GM12878 (cell line): ENCODE measurements around the gene TOMM20. TPM values are rescaled to one million over a fixed set of nuclear protein-coding genes. Genes with fewer than 3 reads are reported as not detected.
A peak's percentile ranks its signal among the peaks of the same experiment; 100 is the strongest.

Experiments
- BCLAF1 ChIP-seq: fragments of 450-650 bp; IDR thresholded peaks from 2 replicates; pipeline ENCODE4 v1.6.1; 2017; ENCODE audit warnings: antibody characterized with exemption, mild to moderate bottlenecking, moderate library complexity
- BHLHE40 ChIP-seq, 2 experiments: fragments of 450-650 bp in 1 of 2; IDR thresholded peaks; 2 replicates each; pipeline ENCODE4 v1.6.1; 2011 to 2017; ENCODE audit warnings: low read depth in 2 of 2, borderline replicate concordance in 1 of 2, improper control_type of control experiment in 1 of 2, low read length in 1 of 2, mild to moderate bottlenecking in 1 of 2
- BMI1 ChIP-seq: fragments of 450-650 bp; IDR thresholded peaks from 2 replicates; pipeline ENCODE4 v1.6.1; 2016; ENCODE audit warnings: mild to moderate bottlenecking, moderate library complexity, borderline replicate concordance
- CHD2 ChIP-seq: IDR thresholded peaks from 2 replicates; pipeline ENCODE4 v1.6.1; 2011; ENCODE audit warnings: low read depth, low read length, improper control_type of control experiment, borderline replicate concordance
- DPF2 ChIP-seq: fragments of 450-650 bp; IDR thresholded peaks from 2 replicates; pipeline ENCODE4 v1.6.1; 2017; ENCODE audit warnings: mild to moderate bottlenecking
- HCFC1 ChIP-seq: fragments of 150-350 bp; IDR thresholded peaks from 2 replicates; pipeline ENCODE4 v1.6.1; 2014; ENCODE audit warnings: low read length
- HDAC2 ChIP-seq: fragments of 200-600 bp; sonication (generic); IDR thresholded peaks from 2 replicates; pipeline ENCODE4 v1.6.1; 2017
- IRF4 ChIP-seq: IDR thresholded peaks from 2 replicates; pipeline ENCODE4 v1.6.1; 2011; ENCODE audit warnings: low read depth, low read length
- NR2F1 ChIP-seq: fragments of 450-650 bp; conservative IDR thresholded peaks from 2 replicates; pipeline ENCODE4 v1.6.1; 2017; ENCODE audit warnings: mild to moderate bottlenecking
- RAD51 ChIP-seq: fragments of 450-650 bp; IDR thresholded peaks from 2 replicates; pipeline ENCODE4 v1.6.1; 2016; ENCODE audit warnings: moderate library complexity, mild to moderate bottlenecking, inconsistent platforms
- SIN3A ChIP-seq: IDR thresholded peaks from 2 replicates; pipeline ENCODE4 v1.6.1; 2012; ENCODE audit warnings: low read depth, low read length, improper control_type of control experiment
- SMC3 ChIP-seq: IDR thresholded peaks from 2 replicates; pipeline ENCODE4 v1.6.1; 2011; ENCODE audit warnings: low read length, improper control_type of control experiment, borderline replicate concordance
- SRF ChIP-seq, 2 experiments: IDR thresholded peaks; 2 replicates each; pipeline ENCODE4 v1.6.1; 2011; ENCODE audit warnings: low read depth in 2 of 2, low read length in 2 of 2, mild to moderate bottlenecking in 1 of 2, moderate library complexity in 1 of 2
- YBX1 ChIP-seq: fragments of 450-650 bp; IDR thresholded peaks from 2 replicates; pipeline ENCODE4 v1.6.1; 2016; ENCODE audit warnings: antibody characterized with exemption
- ZNF207 ChIP-seq: fragments of 450-650 bp; IDR thresholded peaks from 2 replicates; pipeline ENCODE4 v1.6.1; 2014; ENCODE audit warnings: antibody characterized with exemption, mild to moderate bottlenecking, borderline replicate concordance
- polyA plus RNA-seq, 11 experiments: library from polyadenylated mRNA; depleted of rRNA in 4 of 11; unstranded in 6 of 11; stranded (reverse) in 5 of 11; fragments of >200 nt; fragmentation: Nextera tagmentation in 4 of 11; fragmentation: Illumina TruSeq in 1 of 11; extraction: Ambion mirVana in 4 of 11; extraction: Trizol in 1 of 11; gene quantifications; 1 replicate in 1 of 11; 2 replicates in 10 of 11; pipeline versions ENCODE4 v1.2.1 to v1.2.3, GENCODE V29; 2011 to 2016; ENCODE audit warnings: inconsistent platforms in 2 of 11, missing spikeins in 2 of 11, low read depth in 1 of 11
- total RNA-seq, 4 experiments: library from RNA; depleted of rRNA in 3 of 4; stranded (reverse); fragments of >200 nt in 3 of 4; fragmentation: Illumina TruSeq in 1 of 4; extraction: Trizol in 1 of 4; gene quantifications; 2 replicates each; pipeline versions ENCODE4 v1.2.1 to v1.2.3, GENCODE V29; 2013 to 2021
- TF ChIP-seq, protein P1 (sequence below): IDR thresholded peaks from 2 replicates; pipeline ENCODE4 v1.6.1; 2012; ENCODE audit warnings: improper control_type of control experiment, low read depth, low read length; ENCODE audit not compliant: insufficient replicate concordance
- TF ChIP-seq, protein P2 (sequence below): fragments of 450-650 bp; IDR thresholded peaks from 2 replicates; pipeline ENCODE4 v1.6.1; 2016; ENCODE audit warnings: mild to moderate bottlenecking
- TF ChIP-seq, protein P3 (sequence below): IDR thresholded peaks from 2 replicates; pipeline ENCODE4 v1.6.1; 2012; ENCODE audit warnings: low read depth, low read length, improper control_type of control experiment

Gene TOMM20
- total and polyA plus RNA-seq, 10 of the 15 experiments (the other 5 are each of a cell fraction or from before 2014, with no cell fraction given) = 39.8 to 138 (median 70.1) TPM

DNA sequence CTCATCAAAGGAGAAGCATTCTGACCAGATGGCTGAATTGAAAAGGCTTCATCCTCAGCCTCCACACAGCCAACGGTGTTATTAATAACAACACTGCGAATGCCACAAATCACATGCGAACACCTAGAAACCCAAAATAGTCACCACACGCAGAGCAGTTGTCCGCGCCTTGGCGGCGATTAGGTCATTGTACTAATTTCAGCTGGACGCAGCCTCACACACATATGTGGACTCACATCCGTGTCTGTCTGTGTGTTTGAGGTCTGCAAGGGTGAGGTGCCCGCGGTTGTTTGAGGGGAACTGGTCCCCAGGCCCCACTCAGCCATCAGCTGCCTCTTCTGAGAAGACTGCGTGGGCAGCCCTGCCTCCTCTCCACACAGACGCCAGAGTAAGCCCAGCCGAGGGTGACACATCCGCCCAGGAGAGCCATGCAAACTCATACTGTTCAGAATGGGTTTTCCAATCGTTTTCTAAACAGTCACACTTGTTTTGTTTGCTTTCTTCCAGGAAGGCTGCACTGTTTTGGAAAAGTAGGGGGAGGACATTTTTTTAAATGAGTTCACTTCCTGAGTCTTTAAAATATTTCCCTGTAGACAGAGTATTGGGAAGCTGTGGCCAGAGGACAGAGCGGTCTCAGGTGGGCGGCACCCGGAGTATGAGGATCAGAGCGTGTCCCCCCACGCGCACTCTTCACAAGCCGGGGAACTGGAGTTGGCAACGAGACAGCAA, 53.4 kb downstream of the TOMM20 start (continued):
- TF ChIP-seq, protein P1, sequence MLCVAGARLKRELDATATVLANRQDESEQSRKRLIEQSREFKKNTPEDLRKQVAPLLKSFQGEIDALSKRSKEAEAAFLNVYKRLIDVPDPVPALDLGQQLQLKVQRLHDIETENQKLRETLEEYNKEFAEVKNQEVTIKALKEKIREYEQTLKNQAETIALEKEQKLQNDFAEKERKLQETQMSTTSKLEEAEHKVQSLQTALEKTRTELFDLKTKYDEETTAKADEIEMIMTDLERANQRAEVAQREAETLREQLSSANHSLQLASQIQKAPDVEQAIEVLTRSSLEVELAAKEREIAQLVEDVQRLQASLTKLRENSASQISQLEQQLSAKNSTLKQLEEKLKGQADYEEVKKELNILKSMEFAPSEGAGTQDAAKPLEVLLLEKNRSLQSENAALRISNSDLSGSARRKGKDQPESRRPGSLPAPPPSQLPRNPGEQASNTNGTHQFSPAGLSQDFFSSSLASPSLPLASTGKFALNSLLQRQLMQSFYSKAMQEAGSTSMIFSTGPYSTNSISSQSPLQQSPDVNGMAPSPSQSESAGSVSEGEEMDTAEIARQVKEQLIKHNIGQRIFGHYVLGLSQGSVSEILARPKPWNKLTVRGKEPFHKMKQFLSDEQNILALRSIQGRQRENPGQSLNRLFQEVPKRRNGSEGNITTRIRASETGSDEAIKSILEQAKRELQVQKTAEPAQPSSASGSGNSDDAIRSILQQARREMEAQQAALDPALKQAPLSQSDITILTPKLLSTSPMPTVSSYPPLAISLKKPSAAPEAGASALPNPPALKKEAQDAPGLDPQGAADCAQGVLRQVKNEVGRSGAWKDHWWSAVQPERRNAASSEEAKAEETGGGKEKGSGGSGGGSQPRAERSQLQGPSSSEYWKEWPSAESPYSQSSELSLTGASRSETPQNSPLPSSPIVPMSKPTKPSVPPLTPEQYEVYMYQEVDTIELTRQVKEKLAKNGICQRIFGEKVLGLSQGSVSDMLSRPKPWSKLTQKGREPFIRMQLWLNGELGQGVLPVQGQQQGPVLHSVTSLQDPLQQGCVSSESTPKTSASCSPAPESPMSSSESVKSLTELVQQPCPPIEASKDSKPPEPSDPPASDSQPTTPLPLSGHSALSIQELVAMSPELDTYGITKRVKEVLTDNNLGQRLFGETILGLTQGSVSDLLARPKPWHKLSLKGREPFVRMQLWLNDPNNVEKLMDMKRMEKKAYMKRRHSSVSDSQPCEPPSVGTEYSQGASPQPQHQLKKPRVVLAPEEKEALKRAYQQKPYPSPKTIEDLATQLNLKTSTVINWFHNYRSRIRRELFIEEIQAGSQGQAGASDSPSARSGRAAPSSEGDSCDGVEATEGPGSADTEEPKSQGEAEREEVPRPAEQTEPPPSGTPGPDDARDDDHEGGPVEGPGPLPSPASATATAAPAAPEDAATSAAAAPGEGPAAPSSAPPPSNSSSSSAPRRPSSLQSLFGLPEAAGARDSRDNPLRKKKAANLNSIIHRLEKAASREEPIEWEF = peak; percentile 78
- TF ChIP-seq SRF (IDR thresholded peaks at IDR 0.05; ENCODE audit: low read depth in 2 of 2, low read length in 2 of 2) (no peak; a peak in 1 of 4 replicates), SIN3A (no peak), BMI1 (peak; percentile 91), NR2F1 (peak; percentile 96), IRF4 (peak; percentile 95), HDAC2 (no peak), YBX1 (no peak), ZNF207 (no peak), BCLAF1 (no peak), HCFC1 (peak; percentile 28; the same call in 1 of the 2 replicates), CHD2 (peak; percentile 93), RAD51 (peak; percentile 83), BHLHE40 (IDR thresholded peaks at IDR 0.05; ENCODE audit: borderline replicate concordance in 1 of 2, low read depth in 2 of 2, low read length in 1 of 2) (peak; percentile 99), DPF2 (peak; percentile 98), SMC3 (no peak)
- TF ChIP-seq, protein P2, sequence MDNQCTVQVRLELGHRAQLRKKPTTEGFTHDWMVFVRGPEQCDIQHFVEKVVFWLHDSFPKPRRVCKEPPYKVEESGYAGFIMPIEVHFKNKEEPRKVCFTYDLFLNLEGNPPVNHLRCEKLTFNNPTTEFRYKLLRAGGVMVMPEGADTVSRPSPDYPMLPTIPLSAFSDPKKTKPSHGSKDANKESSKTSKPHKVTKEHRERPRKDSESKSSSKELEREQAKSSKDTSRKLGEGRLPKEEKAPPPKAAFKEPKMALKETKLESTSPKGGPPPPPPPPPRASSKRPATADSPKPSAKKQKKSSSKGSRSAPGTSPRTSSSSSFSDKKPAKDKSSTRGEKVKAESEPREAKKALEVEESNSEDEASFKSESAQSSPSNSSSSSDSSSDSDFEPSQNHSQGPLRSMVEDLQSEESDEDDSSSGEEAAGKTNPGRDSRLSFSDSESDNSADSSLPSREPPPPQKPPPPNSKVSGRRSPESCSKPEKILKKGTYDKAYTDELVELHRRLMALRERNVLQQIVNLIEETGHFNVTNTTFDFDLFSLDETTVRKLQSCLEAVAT = peak; percentile 96
- TF ChIP-seq, protein P3, sequence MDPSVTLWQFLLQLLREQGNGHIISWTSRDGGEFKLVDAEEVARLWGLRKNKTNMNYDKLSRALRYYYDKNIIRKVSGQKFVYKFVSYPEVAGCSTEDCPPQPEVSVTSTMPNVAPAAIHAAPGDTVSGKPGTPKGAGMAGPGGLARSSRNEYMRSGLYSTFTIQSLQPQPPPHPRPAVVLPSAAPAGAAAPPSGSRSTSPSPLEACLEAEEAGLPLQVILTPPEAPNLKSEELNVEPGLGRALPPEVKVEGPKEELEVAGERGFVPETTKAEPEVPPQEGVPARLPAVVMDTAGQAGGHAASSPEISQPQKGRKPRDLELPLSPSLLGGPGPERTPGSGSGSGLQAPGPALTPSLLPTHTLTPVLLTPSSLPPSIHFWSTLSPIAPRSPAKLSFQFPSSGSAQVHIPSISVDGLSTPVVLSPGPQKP = no peak
